Fibroblast of the conjunctiva (primary cell): ENCODE measurements around the gene GLRA3.
A peak's percentile ranks its signal among the peaks of the same experiment; 100 is the strongest.
"Not testable (repeated sequence)": the region's sequence is repeated elsewhere in the genome, so short reads cannot be mapped to it uniquely, and the experiment has no call there.

Experiments used
- DNase-seq: peaks from one replicate; pipeline ENCODE4 v3.0.0-alpha.2; 2010; ENCODE audit warnings: low read depth

Gene GLRA3

DNA sequence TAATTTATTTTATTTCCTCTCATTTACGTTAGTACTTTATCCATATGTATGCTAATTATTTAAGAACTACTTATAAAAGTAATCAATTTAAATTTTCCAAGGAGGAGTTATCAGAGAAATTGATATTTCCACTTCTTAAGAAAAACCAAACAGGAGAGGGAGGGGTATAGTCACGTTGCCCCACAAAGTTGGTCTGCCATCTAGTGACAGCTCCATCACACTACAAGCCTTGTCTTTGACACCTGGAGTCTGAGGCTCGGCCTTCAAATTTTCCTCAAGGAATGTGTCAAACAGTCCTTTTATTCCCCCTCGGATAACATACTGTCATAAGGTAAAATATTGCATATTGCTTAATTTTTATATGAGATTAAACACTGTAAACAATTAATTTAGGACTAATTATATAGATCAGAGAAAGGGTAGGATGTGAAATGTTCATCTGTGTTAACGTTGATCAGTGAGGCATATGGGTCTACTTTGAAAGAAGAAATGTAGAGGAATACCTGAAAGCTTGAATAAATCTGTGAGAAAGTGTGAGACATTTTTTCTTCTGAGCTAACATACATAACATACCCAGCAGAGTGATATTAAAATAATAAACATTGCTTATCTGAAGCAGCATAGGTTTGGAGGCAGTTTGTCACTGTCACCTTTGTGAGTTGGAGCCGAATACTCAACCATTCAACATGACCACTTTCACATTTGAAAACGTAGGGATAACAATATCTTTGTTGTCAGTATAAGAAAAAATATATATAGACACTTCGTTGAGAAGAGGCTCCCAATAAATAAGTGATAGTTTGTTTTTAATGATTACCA lies 114.4 kb downstream of the GLRA3 start:
- peak; percentile 47 for DNase-seq

DNA sequence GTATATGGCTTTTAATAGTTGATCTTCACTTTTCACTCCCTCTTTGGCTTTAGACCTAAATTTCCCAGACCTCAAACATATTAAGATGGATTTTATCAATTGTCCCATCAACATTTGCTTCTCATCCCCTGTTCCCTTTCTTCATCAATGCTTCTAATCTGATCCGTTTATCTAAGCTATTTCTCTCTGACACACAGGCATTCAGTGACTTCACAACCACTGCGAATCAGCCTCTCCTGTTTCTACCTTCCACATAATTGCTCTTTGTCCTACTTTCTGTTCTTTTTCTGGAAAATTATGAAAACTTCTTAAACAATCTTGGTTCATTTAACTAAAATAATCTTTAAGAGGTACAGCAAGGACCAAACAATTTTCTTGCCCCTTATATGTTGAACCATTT lies 115.2 kb downstream of the GLRA3 start:
- no peak for DNase-seq

DNA sequence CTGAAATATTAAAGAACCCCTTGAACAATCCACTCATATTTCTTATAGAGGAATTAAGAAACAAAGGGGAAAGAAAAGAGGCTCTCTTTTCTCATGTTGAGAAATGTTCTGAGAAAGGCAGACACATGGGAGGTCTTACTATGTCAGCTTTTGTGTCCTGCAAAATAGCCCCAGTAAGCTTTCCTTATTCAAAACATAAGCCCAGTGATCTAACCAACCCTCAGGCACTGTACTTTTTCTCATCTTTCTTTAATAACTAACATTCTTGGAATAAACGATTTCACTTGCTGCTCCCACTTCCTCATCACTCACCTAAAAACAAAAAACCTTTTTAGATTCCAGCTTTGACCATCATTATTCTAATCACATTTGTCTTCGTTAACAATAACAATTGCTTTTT lies 115.9 kb downstream of the GLRA3 start:
- peak; percentile 13 for DNase-seq

DNA sequence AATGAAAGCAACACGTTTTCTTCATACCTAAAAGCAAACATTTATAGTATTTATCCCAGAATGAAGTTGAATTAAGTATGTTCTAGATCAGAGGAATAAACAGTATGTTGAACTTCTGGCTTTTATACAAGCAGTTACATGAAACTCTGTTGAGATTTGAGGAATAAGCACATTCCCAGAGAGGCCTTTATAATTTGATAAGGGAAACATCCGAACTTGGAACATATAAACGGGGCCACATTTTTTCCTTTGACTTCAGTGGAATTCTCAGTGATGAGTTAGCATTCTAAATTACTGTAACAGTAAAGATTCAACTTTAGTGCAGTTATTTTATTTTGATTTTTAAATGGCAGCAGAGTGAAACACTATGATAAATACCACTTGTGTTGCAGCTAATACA lies 119.5 kb downstream of the GLRA3 start:
- no peak for DNase-seq

DNA sequence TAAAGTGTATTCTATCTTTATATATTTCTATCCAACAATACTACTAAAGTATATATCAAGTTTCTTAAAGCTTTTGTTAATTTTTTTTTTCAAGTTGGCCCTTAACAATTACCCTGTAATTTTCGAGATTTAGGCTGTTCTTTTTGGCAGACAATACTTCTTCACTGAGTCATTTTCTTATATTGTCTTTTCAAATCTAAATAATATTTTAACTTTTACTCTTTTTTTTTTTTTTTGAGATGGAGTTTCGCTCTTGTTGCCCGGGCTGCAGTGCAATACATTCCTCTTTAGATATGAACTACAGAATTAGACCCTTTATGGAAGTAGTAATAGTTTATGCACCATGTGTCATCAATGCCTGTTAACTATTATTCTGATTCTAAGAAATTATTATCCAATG lies 120.7 kb downstream of the GLRA3 start:
- peak; percentile 1 for DNase-seq

DNA sequence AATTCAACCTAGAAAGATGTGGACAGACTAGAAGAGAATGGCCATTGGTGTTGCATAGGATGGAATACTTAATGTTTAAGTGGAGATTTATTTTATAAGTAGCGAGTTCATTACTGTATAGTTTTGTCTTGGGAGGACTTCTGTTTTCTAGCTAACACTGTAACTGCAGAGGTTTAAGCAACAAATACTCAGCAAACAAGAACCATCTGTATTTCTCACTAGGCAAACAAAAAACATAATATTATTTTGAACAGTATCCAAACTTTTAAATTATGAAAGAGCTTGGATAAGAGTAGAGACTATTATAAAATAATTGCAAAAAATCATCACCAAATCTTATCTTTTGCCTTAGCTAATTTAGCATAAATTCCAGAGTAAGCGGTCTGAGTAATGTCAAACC lies 121.1 kb downstream of the GLRA3 start:
- DNase-seq = peak; percentile 3

DNA sequence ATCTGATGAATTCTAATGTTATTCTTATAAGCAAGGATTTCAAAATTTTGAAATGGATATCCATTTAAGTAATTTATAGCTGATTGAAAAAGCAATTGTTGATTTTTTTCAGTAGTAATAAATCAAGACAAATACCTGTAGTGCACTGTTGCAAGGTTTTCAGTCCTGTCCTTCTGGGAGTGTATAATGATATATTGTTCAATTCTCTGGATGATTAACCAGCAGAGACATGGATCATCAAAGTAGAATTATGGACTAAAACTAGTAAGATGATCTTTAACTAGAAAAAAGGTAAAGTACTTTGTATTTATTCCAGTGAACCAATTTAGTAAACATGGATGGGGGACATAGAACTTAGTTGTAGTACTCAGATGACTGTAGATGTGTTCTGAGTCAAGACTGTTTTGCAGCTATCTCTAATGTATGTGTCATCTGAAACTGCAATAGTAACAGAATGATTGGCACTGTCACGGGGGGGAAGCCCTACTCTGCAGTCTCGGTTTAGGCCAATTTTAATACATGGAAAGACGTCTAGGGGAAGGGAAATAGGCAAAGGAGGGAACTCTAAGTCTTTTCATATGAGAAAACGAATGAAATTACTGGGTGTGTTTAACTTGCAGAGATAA lies 121.9 kb downstream of the GLRA3 start:
- DNase-seq = no peak

DNA sequence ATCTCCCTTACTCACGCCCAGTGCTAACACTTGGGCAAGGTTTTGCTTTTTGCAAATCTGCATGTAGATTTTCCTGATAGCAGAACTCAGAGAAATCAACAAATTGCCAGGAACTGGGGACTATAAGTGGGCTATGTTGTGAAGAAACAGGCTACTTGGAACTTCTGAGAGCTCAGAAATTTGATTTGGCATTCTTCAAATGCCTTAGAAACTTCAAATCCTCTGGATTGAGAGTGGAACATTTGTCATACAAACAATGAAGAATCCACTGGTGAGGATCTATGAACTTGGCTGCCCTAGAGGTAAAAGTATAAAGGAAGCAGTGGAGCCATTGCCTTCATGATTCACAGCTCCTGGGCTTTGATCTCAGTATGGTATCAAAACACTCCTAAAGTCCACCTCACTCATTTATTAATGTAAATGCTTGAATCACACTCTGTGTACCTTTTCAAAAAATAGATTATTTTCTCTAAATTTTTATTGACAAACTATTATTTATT lies 126.0 kb downstream of the GLRA3 start:
- DNase-seq = peak; percentile 2

DNA sequence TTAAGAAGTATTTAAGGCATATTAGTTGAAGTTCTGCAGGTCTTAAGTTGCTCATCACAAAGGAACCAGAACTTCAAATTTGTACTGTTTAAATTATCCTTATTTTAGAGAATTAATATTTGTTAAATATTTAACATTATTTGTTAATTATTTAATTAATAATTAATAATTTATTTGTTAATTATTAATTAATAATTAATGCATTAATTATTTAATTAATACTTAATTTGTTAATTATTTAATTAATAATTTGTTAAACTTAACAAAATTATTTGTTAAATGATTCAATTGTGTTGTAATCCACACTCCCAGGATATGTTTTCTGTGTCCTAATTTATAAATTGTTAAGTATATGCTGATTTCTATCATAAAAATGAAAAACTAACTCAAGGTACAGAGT lies 129.4 kb downstream of the GLRA3 start:
- no peak for DNase-seq

DNA sequence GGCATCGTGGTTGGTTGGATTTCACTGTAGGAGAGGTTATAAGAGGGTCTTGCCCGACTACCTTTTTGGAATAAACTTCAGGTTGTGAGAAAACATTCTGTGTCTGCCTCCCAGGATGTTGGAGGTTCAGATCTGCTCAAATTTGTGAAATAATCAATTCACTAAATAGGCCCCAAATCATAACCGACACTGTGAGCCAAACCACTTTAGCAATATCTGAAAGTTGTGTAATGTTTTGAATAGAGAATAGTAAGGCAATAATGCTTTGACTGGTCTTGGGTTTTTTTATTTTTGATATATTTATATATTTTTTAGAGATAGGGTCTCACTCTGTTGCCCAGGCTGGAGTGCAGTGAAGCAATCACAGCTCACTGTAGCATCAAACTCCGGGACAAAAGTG lies 131.2 kb downstream of the GLRA3 start:
- DNase-seq = no peak

DNA sequence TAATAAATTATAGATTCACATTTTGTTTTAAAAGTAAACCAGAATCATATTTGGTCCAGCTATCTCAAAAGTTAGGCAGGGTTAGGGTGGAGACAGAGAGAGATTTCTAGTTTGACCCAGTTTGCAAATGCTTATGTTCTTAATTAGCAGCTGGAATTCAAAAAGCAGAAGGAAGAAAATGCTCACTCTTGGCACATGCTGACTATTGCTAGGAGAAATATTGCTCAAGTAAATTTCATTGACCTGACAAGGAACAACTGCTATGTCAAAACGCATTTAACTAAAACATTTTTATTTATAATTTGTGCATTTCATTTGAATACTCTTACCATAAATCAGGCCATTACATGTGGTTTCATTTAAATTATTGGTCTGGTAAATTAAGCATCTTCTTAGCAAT lies 131.8 kb downstream of the GLRA3 start:
- peak; percentile 86 for DNase-seq

DNA sequence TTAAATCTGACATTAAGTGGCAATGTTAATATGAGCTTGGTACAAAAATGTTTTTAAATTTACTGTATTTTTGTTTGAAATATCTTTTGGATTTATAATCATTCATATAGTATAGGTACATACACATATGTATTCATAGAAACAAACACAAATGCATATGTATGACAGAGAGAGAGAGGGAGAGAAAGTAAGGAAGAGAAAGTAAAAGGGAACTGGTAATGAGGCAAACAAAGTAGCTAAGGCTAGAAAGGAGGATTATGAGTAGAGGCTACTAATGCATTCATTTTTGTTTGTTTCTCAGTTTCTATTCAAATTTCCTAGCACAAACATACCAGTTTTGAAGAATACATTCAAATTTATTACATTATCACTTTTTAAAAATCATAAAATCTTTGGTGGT lies 132.4 kb downstream of the GLRA3 start:
- no peak for DNase-seq

DNA sequence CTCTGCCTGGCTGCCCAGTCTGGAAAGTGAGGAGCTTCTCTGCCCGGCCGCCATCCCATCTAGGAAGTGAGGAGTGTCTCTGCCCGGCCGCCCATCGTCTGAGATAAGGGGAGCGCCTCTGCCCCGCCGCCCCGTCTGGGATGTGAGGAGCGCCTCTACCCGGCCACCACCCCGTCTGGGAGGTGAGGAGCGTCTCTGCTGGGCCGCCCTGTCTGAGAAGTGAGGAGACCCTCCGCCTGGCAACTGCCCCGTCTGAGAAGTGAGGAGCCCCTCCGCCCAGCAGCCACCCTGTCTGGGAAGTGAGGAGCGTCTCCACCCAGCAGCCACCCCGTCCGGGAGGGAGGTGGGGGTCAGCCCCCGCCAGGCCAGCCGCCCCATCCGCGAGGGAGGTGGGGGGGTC lies 137.2 kb downstream of the GLRA3 start:
- not testable (repeated sequence) for DNase-seq

DNA sequence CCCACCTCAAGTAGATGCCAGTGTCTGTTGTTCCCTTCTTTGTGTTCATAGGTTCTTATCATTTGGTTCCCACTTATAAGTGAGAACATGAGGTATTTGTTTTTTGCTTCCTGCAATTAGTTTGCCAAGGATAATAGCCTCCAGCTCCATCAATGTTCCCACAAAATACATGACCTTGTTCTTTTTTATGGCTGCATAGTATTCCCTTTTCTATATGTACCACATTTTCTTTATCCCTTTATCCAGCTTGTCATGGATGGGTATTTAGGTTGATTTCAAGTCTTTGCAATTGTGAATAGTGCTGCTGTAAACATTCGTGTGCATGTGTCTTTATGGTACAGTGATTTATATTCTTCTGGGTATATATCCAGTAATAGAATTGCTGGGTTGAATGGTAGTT lies 138.4 kb downstream of the GLRA3 start:
- no peak for DNase-seq

DNA sequence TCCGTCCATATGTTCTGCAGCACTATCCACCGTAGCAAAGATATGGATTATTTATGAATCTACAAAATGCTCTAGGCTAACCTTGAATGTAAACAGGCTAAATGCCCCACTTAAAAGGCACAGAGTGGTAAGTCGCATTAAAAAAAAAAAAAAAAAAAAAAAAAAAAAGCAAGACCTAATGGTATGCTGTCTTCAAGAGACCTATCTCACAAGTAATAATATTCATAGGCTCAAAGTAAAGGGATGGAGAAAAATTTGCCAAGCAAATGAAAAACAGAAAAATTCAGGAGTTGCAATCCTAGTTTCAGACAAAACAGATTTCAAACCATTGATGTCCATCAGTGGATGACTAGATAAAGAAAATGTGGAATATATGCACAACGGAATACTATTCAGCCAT lies 139.4 kb downstream of the GLRA3 start:
- DNase-seq = no peak

DNA sequence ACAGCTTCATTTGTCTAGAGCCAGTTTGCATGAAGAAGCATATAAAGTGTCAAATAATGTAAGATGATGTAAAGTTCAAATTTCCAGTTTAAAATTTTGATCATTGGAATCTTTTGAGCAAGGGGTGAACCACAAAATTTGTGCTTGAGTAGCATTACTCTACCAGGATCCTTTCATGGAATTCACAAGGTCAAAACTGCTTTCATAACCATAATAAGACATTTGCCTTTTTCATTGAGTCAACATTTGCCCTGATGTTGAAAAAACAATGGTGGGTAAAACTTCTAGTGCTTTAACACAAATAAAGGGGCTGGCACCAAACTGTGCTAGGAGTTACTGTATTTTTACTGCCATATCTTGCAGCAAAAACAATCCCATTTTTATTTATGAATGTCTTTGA lies 142.2 kb downstream of the GLRA3 start:
- DNase-seq = no peak

DNA sequence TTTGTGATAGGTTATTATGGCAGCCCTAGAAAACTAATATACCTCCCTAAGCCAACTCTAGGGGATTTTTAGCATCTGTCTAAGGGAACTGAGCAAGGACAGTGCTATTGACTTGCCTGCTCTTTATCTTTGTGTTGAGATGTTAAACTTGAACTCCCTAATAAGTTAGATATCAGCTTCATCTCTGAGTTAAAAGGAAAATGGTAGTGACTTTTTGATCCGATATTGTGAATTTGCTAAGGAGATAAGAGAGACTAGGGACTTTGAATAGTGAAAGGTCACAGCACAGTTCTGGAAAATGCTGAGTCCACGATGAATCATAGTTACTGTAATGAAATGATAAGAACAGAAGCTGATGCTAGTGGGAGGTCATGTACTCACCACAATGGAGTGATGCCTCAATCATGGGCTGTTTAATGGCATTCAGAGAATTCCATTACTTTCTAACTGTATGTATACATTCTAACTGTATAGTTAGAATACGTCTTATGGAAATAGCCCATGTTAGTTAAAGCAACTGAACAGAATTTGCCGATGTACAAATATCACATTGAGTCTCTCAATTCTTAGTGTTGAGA lies 147.2 kb downstream of the GLRA3 start:
- no peak for DNase-seq

DNA sequence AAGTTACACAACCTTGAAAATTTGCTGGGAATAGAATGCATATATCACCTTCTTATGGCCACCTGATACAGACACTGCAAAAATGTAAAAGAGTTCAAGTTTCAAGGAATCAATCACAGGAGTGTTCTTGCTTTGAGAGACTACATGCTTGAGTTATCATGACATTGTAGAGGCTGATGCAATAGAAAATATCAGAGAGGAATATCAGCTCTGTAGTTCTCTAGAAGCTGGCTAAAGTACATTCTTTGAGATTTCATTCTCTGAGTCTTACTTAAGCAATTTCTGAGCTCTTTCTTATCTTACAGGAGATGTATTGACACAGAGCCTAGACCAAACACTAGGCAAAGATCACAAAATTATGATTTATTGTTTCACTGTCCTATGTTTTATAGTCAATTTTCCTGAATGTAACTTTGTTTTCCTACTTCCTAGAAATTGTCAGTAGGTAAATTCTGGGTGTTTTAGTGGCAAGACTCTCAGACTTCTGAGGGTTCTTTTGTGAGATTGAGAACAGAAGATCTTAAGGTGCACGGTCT lies 154.7 kb downstream of the GLRA3 start:
- DNase-seq = no peak

DNA sequence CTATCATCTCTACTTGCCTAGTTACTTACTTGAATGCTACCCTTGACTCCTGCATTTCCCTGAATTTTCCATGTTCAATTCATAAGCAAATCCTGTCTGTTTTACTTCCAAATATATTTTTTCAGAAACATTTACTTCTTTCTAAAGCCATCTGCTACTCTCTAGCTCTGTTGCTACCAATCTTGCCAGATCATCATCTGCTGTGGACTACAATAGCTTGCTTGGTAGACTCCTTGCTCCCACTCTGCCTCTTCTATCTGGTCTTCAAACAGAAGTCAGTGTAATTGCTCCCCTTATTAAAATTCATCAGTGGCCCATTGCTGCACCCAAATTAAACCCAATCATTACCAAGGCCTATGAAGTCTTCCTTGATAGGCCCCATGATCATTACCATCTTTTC lies 155.2 kb downstream of the GLRA3 start:
- DNase-seq = no peak

DNA sequence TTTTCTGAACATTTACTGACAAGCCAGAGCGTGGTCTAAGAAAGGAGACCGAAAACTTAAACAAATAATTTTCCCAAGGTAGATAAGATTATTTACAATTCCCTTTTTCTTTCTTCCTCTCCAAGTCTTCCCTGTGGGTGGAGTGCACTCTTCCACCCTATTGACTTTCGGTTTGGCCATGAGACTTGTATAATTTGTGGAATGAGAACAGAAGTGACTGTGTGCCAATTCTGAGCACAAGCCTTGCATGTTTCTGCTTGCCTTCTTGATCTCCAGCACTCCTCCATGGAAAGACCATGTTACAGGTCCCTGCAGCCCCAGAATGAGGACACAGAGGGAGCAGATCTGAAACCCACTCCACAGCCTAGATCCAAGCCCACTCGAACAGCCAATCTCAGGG lies 156.8 kb downstream of the GLRA3 start:
- DNase-seq = no peak

DNA sequence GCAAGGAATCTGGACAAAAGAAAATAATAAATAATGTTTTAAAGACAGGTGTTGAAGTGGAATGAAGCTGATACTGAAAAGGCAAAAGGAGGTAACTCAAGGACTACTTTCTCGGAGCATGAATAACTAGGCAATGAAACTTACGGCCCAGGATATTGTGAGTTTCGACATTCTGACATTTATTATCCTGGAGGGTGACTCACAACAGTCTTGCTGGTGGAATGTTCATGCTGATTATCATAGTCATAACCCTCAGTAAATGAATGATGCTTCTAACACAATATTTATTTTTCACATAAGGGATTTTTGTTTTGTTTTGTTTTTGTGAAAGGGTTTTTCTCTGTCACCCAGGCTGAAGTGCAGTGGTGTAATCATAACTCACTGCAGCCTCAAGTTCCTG lies 159.8 kb downstream of the GLRA3 start:
- peak; percentile 56 for DNase-seq

DNA sequence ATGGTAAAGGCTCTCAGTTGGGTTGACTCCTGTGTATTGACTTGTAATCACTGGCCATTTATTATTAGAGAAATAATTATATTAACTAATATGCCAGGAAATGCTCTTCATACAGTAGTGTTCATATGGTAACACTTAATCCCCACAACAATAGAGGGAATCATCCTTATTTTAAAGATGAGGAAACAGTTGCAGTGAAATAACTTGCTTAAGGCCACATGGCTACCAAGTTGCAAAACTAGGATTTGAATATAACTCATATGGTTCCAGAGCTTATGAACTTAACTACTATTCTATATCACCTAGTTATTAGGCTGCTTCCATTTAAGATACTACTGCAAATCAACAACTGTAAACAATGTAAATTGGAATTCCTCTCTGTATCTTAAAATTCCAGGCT lies 163.2 kb downstream of the GLRA3 start:
- DNase-seq = no peak

DNA sequence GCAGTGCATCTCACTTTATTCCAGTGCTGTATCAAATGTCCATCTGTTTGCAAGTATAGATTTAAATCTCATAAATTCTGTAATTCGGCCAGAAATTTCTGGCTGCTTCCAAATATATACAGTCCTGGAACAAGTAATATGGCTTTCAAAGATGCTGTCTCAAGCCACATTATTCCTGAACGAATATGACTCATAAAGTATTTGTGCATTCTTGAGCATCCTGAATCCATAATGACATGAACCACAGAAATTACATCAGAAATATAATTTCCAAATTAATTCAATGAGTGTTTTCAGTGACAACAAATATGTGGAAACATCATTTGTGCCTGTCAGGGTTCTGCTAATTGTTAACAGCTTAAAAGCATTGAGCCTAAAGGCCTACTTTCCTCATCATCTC lies 165.8 kb downstream of the GLRA3 start:
- DNase-seq = peak; percentile 49
